A549 treated with ZK216348 at 1 μM for 4 hours (cell line): ENCODE results near the gene ZNF28. TPM values are rescaled to one million over a fixed set of nuclear protein-coding genes. Genes with fewer than 3 reads are reported as not detected.

Source experiments
- total RNA-seq: library from RNA; stranded (reverse); fragments of 200-300 nt; extraction: Qiagen RNA extraction; gene quantifications from 5 replicates; pipeline ENCODE4 v1.2.3, GENCODE V29; 2022; ENCODE audit warnings: low read depth

Gene ZNF28
- total RNA-seq = 0.62 to 2.0 TPM (median 1.2 TPM) in 5 replicates

DNA sequence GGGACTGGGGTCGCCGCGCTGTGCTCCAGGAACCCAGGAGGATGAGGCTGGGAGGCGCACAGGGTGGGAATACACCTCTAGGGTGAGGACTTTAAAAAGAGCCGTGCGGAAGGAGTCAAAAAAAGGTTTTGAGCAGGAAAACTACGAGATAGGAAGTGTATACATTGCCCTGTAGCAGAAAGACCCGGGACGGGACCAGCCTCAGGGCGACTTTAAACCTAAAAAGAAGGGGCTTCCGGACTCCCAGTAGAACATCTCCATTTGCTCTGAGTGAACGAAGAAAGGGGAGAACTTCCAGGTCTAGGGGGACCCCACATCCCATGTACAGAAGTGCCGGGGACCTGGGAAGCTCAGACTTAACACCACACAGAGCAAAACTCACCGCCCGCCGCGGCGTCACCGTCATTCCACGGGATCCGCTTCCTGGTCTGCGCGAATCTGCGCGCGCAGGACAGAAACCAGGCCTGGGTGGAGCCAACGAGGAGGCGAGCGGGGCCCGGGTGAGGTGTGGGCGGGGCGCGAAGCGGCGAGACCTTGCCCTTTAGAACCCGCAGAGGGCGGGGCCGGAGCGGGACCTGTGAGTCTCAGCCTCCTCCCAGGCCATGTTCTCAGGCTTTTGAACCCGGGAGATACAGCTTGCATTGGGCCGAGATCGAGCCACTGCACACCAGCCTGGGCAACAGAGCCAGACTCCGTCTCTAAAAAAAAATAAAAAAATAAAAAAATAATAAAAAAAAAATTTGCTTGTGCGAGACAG is at the start of gene ZNF28:
Gene ZNF28 (minus strand): TSS at position 430 of the 757 bp plus-strand sequence. CDS start 3,675 bp downstream, outside the sequence.

DNA sequence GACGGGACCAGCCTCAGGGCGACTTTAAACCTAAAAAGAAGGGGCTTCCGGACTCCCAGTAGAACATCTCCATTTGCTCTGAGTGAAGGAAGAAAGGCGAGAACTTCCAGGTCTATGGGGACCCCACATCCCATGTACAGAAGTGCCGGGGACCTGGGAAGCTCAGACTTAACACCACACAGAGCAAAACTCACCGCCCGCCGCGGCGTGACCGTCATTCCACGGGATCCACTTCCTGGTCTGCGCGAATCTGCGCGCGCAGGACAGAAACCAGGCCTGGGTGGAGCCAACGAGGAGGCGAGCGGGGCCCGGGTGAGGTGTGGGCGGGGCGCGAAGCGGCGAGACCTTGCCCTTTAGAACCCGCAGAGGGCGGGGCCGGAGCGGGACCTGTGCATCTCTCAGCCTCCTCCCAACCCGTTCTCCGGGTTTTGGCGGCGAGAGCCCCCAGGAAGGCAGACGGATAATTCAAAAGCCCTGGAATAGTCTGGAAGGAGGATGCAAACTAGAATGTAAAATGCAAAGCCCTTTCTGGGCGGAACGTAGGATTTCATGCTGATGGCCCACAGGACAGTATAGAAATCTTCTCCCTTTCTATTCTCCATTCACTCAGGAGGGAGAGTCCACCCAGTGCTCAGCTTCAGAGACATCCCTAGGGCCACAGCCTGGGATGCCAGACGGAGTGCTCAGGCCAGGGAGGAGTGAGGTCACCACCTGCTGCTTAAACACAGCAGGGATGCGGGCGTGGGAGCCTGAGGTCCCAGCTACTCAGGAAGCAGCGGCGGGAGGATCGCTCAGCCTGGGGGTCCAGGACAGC is 36.2 kb upstream of the ZNF28 start, which contains the start of gene ZNF468:
Gene ZNF468 (minus strand): TSS at position 242 of the 814 bp plus-strand sequence. CDS start 3,347 bp downstream, outside the sequence.

GRCh38 chr19:52786464-52787354 is 34.7 kb downstream of the ZNF28 start, which contains the start of gene ZNF600:
ZNF600 (minus strand) TSS chr19:52786791; CDS start chr19:52778888, 7,903 bp downstream.

Other genes starting within 250 kb of the ZNF28 start
- 0.14 to 0.17 TPM (median 0.15 TPM) in 5 replicates for gene ZNF83, start 183.3 kb downstream of the ZNF28 start, total RNA-seq
- 2.3 to 5.1 TPM (median 2.7 TPM) in 5 replicates for gene ZNF611, start 86.6 kb downstream of the ZNF28 start, total RNA-seq
- gene ZNF600, start 34.8 kb downstream of the ZNF28 start, total RNA-seq = 0.07 to 0.34 TPM (median 0.22 TPM) in 4 of 5 replicates, not detected in the other
- 0.51 to 0.79 TPM (median 0.70 TPM) in 5 replicates for gene ZNF468, start 36.0 kb upstream of the ZNF28 start, total RNA-seq
- not detected in 5 replicates for gene ZNF320, start 76.0 kb upstream of the ZNF28 start, total RNA-seq
- not detected in 5 replicates for gene ZNF888, start 101.8 kb upstream of the ZNF28 start, total RNA-seq
- gene ZNF816, start 141.2 kb upstream of the ZNF28 start, total RNA-seq = 0.12 to 0.59 TPM (median 0.28 TPM) in 3 of 5 replicates, not detected in the others
- not detected in 5 replicates for gene ERVV-1, start 192.3 kb upstream of the ZNF28 start, total RNA-seq
- gene ERVV-2, start 223.1 kb upstream of the ZNF28 start, total RNA-seq = not detected in 5 replicates